Activated naive CD8-positive, alpha-beta T cell treated with anti-CD3 and anti-CD28 coated beads for 36 hours (primary cell): ENCODE results near the gene NAA15. TPM values are rescaled to one million over a fixed set of nuclear protein-coding genes. Genes with fewer than 3 reads are reported as not detected.

Experiments
- DNase-seq: peaks from one replicate; pipeline ENCODE4 v3.0.0; 2021
- H3K27ac Mint-ChIP-seq: one replicate; pipeline ENCODE4 v1.8.0; 2022; ENCODE audit warnings: mild to moderate bottlenecking, moderate library complexity, mixed read lengths
- H3K27me3 Mint-ChIP-seq: one replicate; pipeline ENCODE4 v1.8.0; 2022; ENCODE audit warnings: mild to moderate bottlenecking, mixed read lengths
- H3K36me3 Mint-ChIP-seq: one replicate; pipeline ENCODE4 v1.8.0; 2021; ENCODE audit warnings: mild to moderate bottlenecking, mixed read lengths
- H3K4me1 Mint-ChIP-seq: one replicate; pipeline ENCODE4 v1.8.0; 2021; ENCODE audit warnings: mixed read lengths
- H3K4me3 Mint-ChIP-seq: one replicate; pipeline ENCODE4 v1.8.0; 2022; ENCODE audit warnings: mild to moderate bottlenecking, moderate library complexity, mixed read lengths
- H3K9me3 Mint-ChIP-seq: one replicate; pipeline ENCODE4 v1.8.0; 2022; ENCODE audit warnings: mixed read lengths
- total RNA-seq, 2 experiments: library from RNA; stranded (reverse); gene quantifications; one replicate each; pipeline ENCODE4 v1.2.3, GENCODE V29; 2021

NAA15 gene
- total RNA-seq, 2 experiments from 2014 or later = 120 to 131 TPM

DNA sequence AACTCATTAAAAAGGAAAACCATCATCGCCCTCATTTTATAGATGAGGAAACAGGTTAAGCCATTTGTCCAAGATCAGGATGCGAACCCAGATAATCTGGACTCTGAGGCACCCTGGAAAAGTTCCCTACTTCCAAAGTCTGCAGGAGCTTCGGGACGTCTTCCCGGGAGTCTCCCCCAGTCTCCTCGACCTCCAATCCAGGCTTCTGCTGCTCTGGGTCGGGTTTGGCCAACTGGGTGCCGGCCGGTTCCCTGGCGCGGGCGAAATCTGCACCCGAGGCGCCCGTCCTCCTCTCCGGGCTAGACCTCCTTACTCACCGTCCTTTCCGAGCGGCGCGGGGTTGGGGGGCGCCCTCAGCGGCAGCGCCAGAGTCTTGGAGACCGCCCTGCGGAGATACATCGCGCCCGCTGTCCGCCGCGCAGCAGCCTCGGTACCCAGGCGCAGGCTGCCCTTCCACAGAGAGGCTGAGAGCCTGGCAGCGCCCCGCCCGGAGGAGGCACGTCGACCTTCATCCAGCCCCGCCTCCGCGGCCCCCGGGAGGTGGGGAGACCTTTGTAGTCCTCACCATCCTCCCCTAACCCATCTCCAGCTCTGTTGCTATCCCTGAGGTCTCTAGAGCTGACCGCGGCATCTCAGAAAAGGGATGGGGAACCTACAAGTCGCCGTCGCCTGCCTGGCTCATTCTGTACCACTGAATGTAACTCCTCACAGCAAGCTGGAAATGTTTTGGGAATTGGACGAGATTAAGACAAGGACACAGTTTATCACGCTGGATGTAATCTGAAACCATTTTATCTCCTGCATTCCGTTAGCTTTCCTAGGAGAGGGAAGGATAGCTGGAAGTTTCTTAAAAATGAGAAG lies 21.3 kb upstream of the NAA15 start, which contains the start of gene MGARP:
Gene MGARP (minus strand): TSS at position 466 of the 861 bp plus-strand sequence. CDS start 67 bp downstream, at position 399.
- H3K27ac Mint-ChIP-seq = no peak within 1 kb of the TSS
- peak; percentile 41 for DNase-seq
- peaks cover 15% of the 10 kb centered on the region for H3K4me1 Mint-ChIP-seq
- H3K36me3 Mint-ChIP-seq = peaks cover 7% of the 10 kb centered on the region
- peaks cover 5% of the 10 kb centered on the region for H3K9me3 Mint-ChIP-seq
- H3K4me3 Mint-ChIP-seq = peak within 1 kb of the TSS; percentile 72
- H3K27me3 Mint-ChIP-seq = peaks cover 55% of the 10 kb centered on the region

DNA sequence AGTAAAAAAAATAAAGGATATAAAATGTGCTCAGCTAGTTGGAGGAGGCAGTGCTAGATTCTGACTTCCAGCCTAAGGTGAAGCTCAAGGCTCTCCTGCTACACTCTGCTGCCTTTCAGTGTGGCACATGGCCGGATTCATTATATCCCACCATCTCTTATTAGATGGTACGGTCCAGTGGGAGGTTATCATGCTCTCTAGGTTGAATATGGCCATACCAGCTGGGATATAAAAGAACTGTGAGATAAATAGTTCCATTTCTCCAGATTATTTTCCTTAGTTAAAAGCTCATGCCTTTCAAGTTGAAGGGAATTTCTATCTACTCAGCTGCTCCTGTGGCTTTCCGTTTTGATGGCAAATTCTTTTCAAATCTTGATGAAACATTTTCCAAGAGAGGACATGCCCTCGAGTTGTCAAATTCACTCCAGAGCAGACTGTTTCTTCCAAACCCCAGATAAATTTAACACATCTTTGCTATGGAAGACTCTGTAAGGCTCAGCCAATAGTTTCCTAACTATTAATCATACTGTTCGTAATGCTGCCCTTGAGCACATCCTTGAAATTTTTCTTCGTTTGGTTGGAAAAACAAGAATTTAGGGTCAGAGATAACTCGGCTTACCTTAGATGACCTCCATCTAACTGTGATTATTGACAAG lies 19.1 kb upstream of the NAA15 start:
- Mint-ChIP-seq H3K36me3 (peaks cover 12% of the 10 kb centered on the region), H3K9me3 (peaks cover 5% of the 10 kb centered on the region), H3K4me1 (peaks cover 15% of the 10 kb centered on the region), H3K27ac (no peak overlapping the region), H3K4me3 (no peak overlapping the region), H3K27me3 (peaks cover 40% of the 10 kb centered on the region)
- no peak for DNase-seq

GRCh38 chr4:139282721-139283075 lies 18.6 kb upstream of the NAA15 start:
- no peak for DNase-seq
- H3K36me3 Mint-ChIP-seq = peaks cover 12% of the 10 kb centered on the region
- no peak overlapping the region for H3K27ac Mint-ChIP-seq
- H3K4me1 Mint-ChIP-seq = peaks cover 15% of the 10 kb centered on the region
- H3K27me3 Mint-ChIP-seq = peaks cover 35% of the 10 kb centered on the region
- H3K9me3 Mint-ChIP-seq = peaks cover 5% of the 10 kb centered on the region
- H3K4me3 Mint-ChIP-seq = no peak overlapping the region

DNA sequence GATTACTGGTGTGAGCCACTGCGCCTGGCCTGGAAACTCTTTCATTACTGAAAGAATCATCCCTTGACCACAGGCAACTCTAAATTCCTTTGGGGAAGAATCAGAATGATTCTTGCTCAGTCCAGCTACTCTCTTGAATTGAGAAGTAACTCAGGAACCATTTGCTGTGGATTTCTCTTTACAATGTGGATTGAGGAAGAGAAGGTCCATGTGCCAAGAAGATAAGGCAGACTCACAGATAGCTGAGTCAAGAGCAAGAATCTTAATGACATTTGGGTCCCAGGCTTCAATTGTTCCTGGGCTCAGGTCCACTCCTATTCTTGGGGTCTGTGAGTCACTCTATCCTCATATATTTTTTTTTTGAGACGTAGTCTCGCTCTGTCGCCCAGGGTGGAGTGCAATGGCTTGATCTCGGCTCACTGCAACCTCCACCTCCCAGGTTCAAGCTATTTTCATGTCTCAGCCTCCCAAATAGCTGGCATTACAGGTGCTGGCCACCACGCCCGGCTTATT lies 15.1 kb upstream of the NAA15 start:
- no peaks in the 10 kb centered on the region for H3K4me1 Mint-ChIP-seq
- no peak overlapping the region for H3K4me3 Mint-ChIP-seq
- peaks cover 14% of the 10 kb centered on the region for H3K36me3 Mint-ChIP-seq
- no peaks in the 10 kb centered on the region for H3K27me3 Mint-ChIP-seq
- H3K9me3 Mint-ChIP-seq = peaks cover 5% of the 10 kb centered on the region
- no peak overlapping the region for H3K27ac Mint-ChIP-seq
- DNase-seq = no peak

GRCh38 chr4:139295206-139295941 lies 5.9 kb upstream of the NAA15 start:
- Mint-ChIP-seq H3K36me3 (peaks cover 20% of the 10 kb centered on the region), H3K4me3 (peak overlapping the region; percentile 95), H3K27me3 (no peaks in the 10 kb centered on the region), H3K9me3 (no peaks in the 10 kb centered on the region), H3K27ac (peak overlapping the region; percentile 96), H3K4me1 (peaks cover 26% of the 10 kb centered on the region)
- DNase-seq = peak; percentile 96

- Mint-ChIP-seq H3K36me3 (peaks cover 20% of the 10 kb centered on the region), H3K9me3 (no peaks in the 10 kb centered on the region), H3K27me3 (no peaks in the 10 kb centered on the region), H3K4me1 (peaks cover 29% of the 10 kb centered on the region), H3K27ac (peak overlapping the region; percentile 96), H3K4me3 (peak overlapping the region; percentile 95)
- DNase-seq = no peak
Measured at GRCh38 chr4:139295942-139296299, 5.4 kb upstream of the NAA15 start.

DNA sequence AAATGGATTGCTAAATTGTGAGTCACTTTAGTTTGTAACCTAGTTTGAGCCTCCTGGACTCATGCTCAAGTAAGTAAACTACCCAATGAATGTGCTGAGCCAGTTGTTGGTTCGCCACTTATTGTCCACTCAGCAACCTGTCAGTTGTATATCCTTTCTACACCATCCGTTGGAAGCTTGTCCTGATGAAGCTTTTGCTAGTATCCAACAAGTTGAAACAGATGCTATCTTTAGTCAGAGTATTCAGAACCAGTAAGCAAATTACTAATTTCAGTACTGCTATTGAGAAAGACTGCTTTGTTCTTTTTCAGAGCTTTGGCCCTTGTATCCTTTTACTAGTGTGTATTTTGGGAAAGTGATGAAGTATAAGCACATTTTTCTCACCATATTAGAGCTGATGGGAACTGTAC lies 4.3 kb upstream of the NAA15 start:
- no peak for DNase-seq
- peaks cover 29% of the 10 kb centered on the region for H3K4me1 Mint-ChIP-seq
- no peak overlapping the region for H3K4me3 Mint-ChIP-seq
- no peaks in the 10 kb centered on the region for H3K9me3 Mint-ChIP-seq
- H3K36me3 Mint-ChIP-seq = peaks cover 26% of the 10 kb centered on the region
- no peaks in the 10 kb centered on the region for H3K27me3 Mint-ChIP-seq
- no peak overlapping the region for H3K27ac Mint-ChIP-seq

DNA sequence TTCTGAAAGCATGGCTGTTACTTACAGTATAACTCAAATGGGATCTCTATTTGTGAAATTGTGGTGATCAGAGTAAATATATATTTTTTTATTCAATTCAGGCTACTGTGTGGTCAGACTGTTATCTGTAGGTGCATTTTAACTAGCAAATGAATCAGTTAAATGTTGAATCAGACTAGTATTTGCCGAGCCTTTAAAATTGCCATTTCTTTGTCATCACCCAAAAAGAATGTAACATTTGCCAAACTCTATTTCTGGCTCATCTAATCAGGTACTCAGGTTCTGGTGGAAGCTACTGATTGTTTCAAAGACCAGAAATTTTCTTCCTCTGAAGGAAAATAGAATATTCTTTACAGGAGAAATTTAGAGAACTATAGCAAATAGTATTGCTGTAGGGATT lies 1.8 kb upstream of the NAA15 start:
- H3K27me3 Mint-ChIP-seq = no peaks in the 10 kb centered on the region
- no peak overlapping the region for H3K27ac Mint-ChIP-seq
- H3K4me1 Mint-ChIP-seq = peaks cover 39% of the 10 kb centered on the region
- no peak for DNase-seq
- H3K4me3 Mint-ChIP-seq = peak overlapping the region; percentile 97
- peaks cover 31% of the 10 kb centered on the region for H3K36me3 Mint-ChIP-seq
- H3K9me3 Mint-ChIP-seq = no peaks in the 10 kb centered on the region

DNA sequence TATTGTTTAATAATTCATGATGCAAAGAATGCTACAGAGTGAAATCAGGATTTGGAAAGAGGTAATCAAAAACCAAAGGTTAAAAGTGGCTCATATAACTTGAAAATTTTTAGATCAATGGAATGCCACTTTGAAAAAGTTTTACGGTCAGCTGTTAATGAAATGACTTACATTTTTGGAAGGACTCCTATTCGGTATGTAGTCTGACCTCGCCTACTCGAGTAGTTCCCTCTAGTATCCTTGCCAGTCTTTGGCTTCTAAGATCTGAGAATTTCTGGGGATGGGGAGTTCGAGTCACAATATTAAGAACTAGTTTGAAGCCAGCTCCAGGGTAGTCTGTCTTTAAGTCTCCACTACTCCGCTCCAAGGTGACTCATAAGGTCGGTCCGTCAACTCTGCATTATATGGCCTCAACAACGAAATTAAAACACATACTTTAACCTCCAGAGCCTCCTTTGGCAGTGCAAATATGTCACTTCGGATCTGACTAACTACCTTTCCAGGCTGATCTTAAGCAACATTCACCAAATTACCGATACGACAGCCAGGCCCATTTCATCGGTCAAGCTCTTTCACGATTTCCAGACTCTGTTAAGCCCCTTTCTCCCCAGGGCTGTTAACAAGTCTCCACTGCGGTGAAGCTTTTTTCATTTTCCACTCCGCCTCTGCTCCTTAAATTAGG lies 733 bp upstream of the NAA15 start:
- Mint-ChIP-seq H3K4me3 (peak overlapping the region; percentile 97), H3K27ac (peak overlapping the region; percentile 99), H3K27me3 (no peaks in the 10 kb centered on the region), H3K36me3 (peaks cover 35% of the 10 kb centered on the region), H3K9me3 (peaks cover 4% of the 10 kb centered on the region), H3K4me1 (peaks cover 46% of the 10 kb centered on the region)
- DNase-seq = no peak

DNA sequence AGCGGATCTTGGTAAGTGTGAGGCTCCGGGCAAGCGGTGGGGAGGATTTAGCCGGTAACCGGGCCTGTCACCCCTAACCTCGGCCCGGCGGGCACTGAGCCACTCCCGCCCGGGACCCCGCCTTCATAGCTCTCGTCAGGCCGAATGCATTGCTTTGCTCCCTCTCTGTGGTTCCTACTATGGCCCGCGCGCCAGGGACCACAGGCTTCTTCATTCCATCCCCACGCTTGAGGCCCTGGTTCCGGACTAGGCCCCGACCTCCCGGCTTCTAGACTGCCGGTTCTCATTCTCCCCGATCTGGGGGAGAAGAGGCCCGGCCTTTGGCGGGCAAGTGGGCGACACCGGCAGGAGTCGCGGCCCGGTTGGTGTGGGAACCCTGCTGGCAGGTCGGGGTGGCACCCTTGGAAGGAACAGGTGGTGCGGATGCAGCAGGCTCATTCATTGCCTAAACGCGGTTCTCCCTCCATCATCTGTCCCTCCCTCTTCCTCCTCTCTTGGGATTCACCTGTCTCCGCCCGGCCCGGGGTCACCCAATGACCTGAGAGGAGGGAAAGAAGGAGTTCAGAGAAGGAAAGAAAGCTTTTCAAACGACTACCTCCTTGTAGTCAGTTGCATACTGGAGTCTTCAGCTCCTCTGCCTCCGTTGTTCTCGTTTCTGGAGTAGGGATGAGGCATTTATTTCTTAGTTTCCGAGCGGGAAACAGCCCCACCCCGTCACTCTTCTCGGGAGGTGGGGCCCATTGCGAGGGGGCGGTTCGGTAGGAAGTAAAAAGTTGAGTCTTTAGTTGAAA lies 711 bp downstream of the NAA15 start, which contains the start of gene NDUFC1:
Gene NDUFC1 (minus strand): TSS at position 657 of the 791 bp plus-strand sequence. CDS start 6,679 bp downstream, outside the sequence.
- H3K36me3 Mint-ChIP-seq = peaks cover 48% of the 10 kb centered on the region
- H3K4me1 Mint-ChIP-seq = peaks cover 45% of the 10 kb centered on the region
- H3K4me3 Mint-ChIP-seq = peak within 1 kb of the TSS; percentile 97
- peak; percentile 71 for DNase-seq
- no peaks in the 10 kb centered on the region for H3K27me3 Mint-ChIP-seq
- peak within 1 kb of the TSS; percentile 99 for H3K27ac Mint-ChIP-seq
- H3K9me3 Mint-ChIP-seq = peaks cover 4% of the 10 kb centered on the region

- DNase-seq = no peak
- H3K4me1 Mint-ChIP-seq = peaks cover 45% of the 10 kb centered on the region
- peaks cover 4% of the 10 kb centered on the region for H3K9me3 Mint-ChIP-seq
- H3K36me3 Mint-ChIP-seq = peaks cover 58% of the 10 kb centered on the region
- H3K4me3 Mint-ChIP-seq = no peak overlapping the region
- no peaks in the 10 kb centered on the region for H3K27me3 Mint-ChIP-seq
- H3K27ac Mint-ChIP-seq = peak overlapping the region; percentile 6
Measured at GRCh38 chr4:139304920-139305319, 3.6 kb downstream of the NAA15 start.

DNA sequence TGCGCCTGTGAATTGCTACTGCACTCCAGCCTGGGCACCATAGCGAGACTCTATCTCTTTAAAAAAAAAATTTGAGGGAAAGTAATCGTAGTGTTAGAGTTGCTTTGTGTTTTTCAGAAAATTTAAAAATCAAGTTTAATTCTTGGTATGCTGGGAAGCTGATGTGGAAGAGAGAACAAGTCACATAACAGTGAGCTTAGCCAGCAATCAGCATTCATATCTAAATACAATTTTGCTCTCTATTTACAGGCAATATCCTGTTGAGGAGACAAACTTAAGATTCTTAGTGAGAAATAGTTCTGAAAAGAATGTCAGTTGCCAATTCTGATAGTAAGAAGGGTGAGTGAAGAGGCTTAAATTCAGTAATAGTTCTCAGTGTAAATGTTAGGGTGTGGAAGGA lies 10.6 kb downstream of the NAA15 start:
- peak overlapping the region; percentile 46 for H3K27ac Mint-ChIP-seq
- peaks cover 43% of the 10 kb centered on the region for H3K36me3 Mint-ChIP-seq
- peaks cover 5% of the 10 kb centered on the region for H3K9me3 Mint-ChIP-seq
- H3K4me3 Mint-ChIP-seq = no peak overlapping the region
- peaks cover 64% of the 10 kb centered on the region for H3K4me1 Mint-ChIP-seq
- DNase-seq = no peak
- H3K27me3 Mint-ChIP-seq = no peaks in the 10 kb centered on the region

GRCh38 chr4:139312552-139313332 lies 11.4 kb downstream of the NAA15 start:
- H3K9me3 Mint-ChIP-seq = peaks cover 8% of the 10 kb centered on the region
- no peak overlapping the region for H3K4me3 Mint-ChIP-seq
- peaks cover 47% of the 10 kb centered on the region for H3K36me3 Mint-ChIP-seq
- peaks cover 63% of the 10 kb centered on the region for H3K4me1 Mint-ChIP-seq
- H3K27me3 Mint-ChIP-seq = no peaks in the 10 kb centered on the region
- no peak overlapping the region for H3K27ac Mint-ChIP-seq
- no peak for DNase-seq
